ENCODE results near the gene FADS3.

- TF ChIP-seq CTCF (conservative IDR thresholded peaks at IDR 0.05) (no peak), ZFX (IDR thresholded peaks at IDR 0.05) (no peak)
Measured at GRCh38 chr11:61864814-61865775, 26.2 kb downstream of the FADS3 start.

Data from C4-2B (cell line).